GM19395 (cell line): ENCODE data around the gene ATP2A3.
A peak's percentile ranks its signal among the peaks of the same experiment; 100 is the strongest.

Source experiments
- ATAC-seq: cut with Tn5 transposase; IDR thresholded peaks from one replicate; pipeline ENCODE4 v1.9.1; 2021; ENCODE audit warnings: mild to moderate bottlenecking, moderate library complexity; ENCODE audit not compliant: unreplicated experiment

Gene ATP2A3

DNA sequence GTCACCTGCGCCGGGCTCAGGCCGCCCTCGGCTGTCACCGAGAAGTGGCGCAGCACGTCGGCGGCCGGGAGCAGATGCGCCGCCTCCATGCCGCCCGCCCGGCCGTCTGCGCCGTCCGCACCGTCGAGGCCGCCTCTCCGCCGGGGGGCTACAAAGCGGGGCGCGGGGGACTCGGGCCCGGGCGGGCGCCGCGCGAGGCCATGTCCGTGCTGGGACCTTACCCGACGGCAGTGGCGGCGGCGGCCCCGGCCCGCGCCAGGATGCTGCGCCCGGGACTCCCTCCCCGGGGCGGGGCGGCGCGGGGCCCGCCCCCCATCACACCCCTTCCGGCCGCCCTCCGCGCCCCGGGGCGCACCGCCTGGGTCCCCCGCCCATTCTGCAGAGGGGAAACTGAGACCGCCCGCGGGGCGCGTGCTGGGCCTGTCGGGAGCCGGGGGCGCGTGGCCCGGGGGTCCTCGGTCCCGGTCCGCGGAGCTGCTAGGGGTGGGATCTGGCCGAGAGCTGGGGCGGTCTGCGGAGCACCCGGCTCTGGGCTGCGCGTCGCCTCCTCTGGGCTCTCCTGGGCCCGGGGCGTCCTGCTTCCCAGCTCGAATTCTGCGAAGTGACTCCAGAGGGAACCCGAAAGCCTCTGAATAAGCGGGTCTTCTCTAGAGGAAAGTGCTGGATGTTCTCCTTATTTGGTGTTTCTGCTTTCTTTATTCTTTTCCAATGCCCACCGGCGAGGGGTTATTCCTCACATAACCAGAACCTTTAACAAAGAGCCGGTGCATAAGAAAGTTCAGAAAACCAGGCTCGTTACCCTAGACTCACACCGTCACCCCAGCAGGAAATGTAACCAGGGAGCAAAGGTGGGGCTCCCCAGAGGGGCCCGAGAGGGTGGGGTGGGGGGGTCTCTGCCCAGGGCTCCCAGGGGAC lies at the start of gene ATP2A3:
Gene ATP2A3, minus strand, starts transcription at position 235 of the 915 bp plus-strand sequence. Its CDS starts 146 bp downstream, at position 89.
- ATAC-seq = peak; percentile 53

DNA sequence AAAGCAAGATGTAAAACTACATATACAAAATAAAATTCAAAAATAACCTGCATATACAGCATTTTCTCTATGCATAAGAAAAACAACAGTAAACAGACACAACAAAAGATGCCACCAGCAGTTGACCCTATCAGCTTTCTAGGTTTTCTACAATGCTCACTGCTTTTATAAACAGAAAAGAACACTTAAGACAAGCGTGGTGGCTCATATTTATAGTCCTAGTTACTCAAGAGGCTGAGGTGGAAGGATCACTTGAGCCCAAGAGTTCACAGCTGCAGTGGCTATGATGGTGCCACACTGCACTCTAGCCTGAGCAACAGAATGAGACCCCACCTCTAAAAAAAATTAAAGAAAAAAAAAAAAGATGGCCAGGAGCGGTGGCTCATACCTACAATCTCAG lies 46.5 kb upstream of the ATP2A3 start:
- ATAC-seq = no peak

DNA sequence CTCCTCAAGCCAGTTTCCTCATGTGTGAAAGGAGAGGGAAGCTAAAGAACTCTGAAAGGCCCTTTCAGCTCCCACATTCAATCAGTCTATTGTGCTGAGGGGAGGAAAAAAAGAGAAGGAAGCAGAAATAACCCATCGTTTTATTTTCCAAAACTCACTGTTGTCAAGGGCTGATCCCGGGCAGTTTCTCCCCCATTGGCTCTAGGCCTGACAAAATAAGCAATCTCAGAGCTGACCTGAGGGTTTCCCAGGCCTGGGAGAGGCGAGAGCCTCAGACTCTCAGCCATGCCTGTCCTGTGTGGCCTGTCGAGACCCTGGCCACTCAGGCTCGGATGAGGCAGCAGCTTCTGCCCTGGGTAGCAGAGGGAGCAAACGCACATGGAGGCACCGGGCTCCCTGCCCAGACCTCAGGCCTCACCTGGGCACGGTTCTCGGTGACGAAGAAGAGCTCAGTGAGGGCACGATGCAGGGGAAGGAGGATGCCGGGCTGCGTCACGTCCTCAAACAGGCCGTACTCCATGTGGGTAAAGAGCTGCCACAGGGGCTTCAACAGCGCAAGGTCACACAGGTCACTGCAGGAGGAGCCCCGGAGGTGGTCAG lies 45.0 kb upstream of the ATP2A3 start:
- ATAC-seq = no peak

DNA sequence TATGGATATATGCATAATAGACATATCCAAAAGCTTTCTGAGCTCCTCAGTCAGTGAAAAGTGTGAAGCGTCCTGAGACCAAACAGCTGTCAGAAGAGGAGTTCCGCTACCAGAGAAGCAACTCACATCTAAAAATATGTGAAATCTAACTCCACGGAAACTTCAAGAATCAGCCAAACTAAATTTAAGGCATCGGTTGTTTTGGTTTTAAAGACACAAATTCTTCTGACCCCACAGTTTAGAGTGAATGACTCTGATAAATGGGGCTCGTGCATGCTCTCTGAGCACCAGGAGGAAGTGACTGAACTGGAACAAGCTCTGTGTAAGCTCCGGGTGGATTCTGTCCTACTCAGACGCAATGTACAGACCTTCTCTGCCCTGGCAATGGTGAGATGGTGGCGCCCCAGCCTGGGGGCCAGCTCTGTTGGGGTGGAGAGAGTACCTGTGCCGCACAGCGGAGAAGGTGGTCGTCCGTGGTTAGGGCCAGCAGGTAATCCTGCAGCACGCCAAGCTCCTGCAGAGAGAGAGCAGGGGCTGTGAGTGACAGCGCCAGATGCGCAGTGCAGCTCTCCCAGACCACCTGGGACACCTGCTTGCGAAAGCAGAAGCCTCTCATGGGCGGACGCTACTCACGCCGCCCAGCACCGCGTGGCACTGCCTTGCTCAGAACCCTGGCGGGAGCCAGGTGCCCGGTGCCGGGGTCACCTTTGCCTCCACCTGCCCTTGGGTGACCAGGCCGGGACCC lies 44.4 kb upstream of the ATP2A3 start:
- ATAC-seq = no peak

DNA sequence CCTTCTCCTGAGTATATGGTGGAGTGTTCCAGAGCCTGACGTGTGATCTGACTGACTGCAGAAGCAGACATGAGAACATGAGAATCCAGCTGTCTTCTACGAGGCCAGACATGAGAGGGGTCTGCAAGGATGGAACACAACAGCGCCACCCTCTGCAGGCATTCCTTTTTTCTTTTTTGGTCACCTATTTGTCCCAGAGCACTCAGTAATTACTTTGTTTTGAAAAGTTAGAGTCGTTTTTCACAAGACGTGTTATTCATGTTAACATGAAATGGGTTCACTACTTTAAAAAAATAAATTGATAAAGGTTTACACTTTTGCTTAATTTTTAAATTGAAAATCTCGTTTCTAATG lies 43.8 kb upstream of the ATP2A3 start:
- no peak for ATAC-seq

DNA sequence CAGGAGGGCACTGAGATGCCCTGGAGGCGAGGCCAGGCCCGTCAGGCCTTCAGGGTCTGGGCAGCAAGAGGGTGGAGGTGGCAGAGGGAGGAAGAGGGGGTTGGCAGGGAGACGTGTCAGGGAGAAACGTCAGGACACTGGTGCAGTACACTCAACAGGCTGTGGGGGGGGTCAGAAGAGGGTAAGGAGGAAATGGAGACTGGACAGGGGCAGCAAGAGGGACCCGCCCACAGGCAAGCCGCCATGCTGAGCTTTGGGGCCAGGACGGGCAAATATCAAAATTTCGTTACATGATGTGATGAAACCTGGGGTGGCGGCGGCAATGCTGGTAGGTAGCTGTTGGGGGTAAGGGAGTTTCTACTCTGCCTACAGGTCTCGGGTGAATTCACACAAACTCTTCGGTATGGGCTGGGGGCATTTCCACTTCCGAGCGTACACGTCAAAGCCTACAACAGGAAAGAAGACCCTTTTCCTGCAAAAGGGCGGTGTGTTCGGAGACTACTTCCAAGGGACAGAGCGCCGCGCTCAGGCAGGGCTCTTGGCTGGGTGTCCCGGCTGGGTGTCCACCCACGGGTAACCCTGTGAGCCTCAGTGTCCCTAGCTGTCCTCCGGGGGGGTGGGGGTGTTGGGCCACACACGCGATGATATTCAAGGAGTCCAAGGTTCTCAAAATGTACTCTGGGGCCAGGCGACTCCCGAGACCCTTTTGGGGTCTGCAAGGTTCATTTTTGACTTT lies 43.3 kb upstream of the ATP2A3 start:
- ATAC-seq = no peak

DNA sequence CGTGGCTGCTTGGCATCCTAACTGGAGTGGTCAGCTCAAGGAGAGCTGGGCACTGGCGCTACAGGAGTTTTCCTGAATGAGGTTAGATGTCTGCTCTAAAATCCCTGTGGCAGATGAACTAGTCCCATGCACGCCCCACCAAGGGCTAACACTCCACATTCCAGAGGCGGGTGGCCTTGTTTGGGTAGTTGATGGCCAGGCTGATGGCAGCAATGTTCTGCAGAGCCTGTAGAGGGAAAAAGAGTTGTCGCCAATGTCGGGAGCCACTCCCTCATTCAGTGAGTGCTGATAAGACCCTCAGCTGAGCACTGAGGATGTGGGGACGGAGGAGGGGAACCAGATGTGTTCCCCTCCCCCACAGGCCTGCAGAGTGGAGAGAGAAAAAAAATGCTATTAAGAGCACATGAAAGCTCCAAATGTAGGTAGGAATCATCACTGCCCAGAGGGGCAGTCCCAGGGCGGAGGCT lies 42.5 kb upstream of the ATP2A3 start:
- ATAC-seq = no peak

DNA sequence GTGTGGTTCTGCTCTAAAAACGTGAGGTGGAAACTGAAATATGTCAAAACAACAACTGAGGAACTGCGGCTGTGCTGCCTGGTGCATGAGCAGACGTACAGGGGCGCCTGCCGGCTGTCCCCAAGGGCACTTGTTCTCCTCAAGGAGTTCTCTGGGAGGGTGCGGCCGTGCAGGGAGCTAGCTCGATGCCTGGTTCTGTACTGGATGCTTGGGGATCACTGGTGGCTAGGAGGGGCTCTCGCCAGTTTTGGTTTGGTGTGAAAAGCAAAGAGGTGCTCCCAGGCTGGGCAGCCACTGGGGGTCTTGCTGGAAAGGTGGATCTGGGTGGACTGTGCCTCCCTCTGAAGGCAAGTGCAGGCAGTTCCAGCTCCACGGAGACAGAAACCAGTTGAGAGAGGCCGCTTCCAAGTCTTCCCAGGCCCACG lies 41.9 kb upstream of the ATP2A3 start:
- ATAC-seq = no peak

DNA sequence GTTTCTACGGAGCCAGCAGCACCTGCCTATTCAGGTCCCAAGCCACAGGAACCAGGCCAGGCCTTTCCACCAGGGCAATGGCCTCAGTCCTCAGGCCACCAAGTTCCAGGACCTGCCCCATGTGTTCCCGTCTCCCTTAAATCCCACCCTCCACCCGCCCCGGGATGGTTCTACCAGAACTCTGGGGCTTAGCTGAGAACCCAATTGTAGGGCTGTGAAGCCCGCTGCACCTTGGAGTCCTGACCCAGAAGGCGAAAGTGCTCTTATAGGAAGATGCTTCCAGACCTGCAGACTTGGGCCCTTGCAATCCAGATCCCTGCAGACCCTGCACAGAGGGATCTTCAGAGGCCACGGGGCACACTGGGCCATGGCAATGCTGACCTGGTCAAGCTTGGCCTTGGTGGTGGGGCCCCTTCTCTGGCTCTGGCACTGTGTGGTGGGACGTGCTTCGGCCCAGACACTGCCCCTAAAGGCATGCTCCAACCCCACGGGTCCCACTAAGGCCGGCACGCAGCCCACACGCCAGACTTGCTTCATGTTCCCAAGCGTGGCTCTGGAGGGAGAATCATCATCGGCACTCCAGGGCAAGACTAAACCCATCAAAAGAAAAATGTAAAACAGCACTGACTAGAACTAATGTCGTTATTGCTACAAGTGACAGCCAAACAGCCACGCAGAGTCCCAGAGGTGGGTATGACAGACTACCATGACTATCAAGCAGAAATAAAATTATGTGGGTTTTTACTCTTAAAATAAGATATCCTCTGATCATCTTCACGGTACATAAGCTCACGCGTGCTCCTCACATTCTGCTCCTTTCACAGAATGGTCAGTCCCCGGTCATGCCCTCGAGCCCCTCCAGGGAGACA lies 41.3 kb upstream of the ATP2A3 start:
- ATAC-seq = no peak

DNA sequence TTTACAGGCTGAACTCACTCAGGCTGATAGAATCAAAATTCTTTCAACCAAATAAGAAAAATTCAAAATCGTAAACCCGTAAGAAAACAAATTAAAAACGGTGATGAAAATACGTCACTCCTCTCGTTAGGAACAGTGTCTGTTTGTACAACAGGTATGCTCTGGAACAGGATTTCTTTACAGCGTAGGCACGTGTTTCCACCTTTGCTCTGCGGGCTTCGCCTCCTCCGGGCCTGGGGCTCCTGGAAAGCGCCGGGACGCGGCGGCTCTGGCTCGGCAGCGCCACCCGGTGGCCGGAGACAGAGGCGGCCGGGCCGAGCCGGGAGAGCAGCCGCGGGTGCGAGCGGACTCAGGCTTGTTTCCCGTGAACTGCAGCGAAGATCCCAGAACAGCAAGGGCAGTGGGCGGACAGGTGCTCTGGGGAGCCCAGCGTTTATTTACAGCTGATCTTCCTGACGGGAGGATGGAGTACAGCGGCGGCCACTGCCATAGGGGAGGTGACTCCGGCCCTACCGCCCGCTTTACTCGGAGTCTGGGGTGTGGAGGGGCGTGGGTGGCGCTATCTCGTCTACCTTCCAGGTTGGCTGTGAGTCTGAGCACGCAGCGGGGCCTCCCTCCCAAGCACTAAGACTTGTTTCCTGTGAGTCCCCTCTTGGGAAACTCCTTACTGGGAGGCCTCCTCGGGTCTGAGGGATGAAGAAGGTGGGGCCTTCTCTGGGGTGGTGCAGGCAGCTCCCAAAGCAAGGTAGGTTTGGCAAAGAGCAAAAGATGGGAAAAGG lies 40.5 kb upstream of the ATP2A3 start:
- ATAC-seq = no peak

DNA sequence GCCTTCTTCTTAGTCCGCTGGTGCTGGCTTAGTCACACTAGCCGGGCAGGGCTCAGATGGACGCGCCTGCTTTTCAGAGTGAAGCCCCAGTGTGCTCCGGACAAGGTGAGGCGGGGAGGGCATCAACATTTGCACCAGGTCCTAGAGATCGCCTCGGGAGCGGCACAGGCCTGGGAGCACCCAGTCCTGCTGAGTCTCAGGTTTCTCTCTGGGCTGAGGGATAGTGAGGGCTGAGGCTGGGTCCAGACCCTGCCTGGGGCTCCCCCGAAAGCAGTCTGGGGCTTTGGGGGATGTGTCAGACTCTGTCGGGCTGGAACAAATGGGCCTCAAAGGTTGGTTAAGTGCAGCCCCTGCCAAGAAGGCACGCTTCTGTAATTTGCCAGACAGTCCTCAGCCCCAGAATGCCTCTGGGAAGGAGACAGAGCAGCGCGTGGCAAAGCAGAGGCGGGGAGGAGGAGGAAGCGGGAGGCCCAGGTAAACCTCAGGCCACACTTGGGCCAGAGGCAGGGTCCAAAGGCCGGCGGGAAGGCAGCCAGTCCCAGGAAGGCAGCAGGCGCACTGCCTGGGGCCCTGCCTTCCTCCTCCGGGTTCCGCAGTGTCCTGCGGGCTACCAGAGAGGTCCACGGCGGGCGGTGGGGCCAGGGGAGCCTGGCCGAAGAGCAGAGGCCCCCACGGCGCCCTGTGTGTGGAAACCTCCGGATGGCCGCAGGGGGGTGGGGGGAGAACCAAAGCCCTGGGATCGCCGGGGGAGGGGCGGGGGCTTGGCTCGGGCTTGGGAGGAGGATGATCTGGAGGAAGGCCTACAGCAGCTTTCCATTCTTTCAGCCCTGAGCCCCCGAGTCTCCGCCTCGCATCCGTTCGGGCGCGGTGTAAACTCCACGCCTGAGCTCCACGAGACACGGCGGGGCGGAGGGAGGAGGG lies 39.5 kb upstream of the ATP2A3 start:
- no peak for ATAC-seq

DNA sequence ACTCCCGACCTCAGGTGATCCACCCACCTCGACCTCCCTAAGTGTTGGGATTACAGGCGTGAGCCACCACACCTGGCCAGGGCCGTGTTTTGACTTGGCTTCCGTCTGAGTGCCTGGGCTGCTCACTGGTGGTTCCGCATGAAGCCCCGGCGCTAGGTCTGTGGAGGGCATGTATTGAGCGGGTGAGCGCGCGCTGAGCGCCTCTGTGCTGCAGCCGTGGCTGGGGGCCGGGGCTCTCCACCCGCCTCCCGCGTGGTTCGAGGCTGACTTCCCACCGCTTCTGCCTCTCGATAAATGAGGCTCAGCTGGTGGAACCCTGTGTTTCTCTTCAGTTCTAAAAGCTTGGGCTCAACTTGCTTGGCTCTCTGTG lies 38.9 kb upstream of the ATP2A3 start:
- ATAC-seq = no peak

DNA sequence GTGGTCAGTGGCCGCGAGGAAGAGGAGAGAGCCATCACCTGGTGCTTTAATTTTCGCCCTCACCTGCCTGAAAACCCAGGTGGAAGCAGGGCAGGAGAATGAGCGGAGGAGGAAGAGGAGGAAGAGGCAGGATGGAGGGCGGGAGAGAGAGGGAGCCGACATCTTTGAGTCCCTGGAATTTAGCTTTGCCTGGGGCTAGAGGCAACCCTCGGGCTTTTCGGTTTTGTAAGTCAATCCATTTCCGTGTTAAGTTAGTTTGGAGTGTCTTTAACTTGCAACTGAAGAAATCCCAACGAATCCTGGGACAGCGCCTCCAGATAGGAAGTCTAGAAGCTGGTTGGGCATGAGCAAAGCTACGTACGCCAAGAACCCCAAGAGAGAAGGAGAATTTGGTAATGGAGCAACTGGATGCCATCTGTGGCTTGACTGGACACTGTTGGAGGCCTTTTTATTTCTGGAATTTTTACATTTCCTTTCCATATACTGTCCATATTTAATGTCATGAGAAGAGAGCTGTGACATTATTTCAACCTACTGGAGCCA lies 36.9 kb upstream of the ATP2A3 start:
- ATAC-seq = no peak

DNA sequence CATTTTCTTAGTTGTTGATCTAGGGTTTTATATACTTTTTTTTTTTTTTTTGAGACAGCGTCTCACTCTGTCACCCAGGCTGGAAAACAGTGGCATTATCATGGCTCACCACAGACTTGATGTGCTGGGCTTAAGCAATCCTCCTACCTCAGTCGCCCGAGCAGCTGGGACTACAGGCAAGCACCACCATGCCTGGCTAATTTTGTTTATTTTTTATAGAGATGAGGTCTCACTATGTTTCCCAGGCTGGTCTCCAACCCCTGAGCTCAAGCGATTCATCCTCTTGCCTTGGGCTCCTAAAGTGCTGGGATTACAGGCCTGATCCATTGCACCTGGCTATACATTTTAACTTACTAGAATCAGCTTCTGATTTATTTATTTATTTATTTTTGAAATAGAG lies 34.2 kb upstream of the ATP2A3 start:
- no peak for ATAC-seq

DNA sequence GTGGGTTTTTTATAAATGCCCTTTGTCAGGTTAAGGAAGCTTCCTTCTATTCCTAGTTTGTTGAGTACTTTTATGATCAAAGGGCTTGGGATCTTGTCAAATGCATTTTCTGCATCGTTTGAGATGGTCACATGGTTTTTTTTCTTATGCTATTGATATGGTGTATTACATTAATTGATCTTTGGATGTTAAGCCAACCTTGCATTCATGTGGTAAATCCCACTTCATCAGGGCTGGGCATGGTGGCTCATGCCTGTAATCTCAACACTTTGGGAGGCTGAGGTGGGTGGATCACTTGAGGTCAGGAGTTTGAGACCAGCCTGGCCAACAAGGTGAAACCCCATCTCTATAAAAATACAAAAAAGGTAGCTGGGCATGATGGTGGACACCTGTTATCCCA lies 30.8 kb upstream of the ATP2A3 start:
- no peak for ATAC-seq

DNA sequence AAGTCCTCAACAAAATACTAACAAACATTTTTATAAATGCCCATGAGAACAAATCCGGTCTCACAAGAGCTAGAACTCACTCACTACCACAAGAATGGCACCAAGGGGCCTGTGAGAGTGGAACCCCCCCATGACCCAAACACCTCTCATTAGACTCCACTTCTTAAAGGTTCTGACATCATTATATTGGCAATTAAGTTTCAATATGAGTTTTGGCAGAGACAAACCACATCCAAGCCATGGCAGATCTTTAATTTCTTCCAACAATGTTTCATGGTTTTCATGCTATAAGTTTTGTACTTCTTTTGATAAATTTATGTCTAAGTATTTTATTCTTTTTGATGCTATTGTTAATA lies 30.0 kb upstream of the ATP2A3 start:
- no peak for ATAC-seq

DNA sequence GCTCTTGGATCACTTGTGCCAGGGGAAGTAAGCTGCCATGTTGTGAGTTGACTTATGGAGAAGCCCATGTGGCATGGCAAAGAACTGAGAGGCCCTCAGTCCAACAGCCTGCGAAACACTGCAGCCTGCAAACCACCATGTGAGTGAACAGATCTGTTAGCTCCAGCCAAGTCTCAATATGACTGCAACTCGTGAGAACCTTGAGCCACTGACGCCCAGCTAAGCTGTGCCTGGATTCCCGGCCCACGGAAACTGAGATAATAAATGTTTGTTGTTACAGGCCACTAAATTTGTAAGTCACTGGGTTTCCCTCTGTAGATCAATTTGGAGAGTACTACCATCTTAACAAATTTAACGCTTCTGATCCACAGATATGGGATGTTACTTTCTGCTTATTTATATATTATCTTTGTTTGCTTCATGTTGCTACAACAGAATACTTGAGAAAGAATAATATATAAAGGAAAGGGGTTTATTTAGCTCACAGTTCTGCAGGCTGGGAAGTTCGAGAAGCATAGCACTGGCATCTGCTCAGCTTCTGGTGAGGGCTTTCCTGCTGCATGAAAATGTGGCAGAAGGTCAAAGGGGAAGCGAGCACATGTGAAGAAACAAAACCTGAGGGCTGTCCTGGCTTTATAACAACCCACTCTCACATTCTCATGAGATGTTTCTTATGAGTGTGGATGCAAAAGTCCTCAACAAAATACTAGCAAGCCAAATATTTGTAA lies 29.4 kb upstream of the ATP2A3 start:
- ATAC-seq = no peak
